Epidermal melanocyte (primary cell): ENCODE measurements around the gene SUOX.
A peak's percentile ranks its signal among the peaks of the same experiment; 100 is the strongest.
"Not testable (repeated sequence)": the region's sequence is repeated elsewhere in the genome, so short reads cannot be mapped to it uniquely, and the experiment has no call there.

Experiments
- DNase-seq: peaks from one replicate; pipeline ENCODE4 v3.0.0; 2011; ENCODE audit warnings: low spot score; ENCODE audit not compliant: insufficient read length

Gene SUOX

DNA sequence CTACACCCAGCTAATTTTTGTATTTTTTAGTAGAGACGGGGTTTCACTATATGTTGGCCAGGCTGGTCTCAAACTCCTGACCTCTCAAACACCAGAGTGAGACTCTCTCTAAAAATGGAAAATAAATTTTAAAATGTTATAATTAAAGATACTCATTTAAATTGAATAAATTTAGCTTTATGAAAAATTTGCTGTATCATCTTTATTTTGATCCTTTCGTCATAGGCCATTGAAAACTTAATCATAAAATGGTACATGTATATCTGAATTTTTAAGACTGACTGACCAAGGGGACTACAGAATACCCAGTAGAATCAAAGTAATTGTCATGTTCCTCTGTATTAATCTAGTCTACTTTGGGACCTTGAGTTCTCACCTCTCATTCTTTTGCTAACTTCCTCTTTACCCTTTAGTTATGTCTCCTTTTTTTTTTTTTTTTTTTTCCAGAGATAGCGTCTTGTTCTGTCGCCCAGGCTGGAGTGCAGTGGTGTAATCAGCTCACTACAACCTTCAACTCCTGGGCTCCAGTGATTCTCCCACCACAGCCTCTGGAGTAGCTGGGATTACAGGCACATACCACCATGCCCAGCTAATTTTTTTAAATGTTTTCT, 13.7 kb upstream of the SUOX start:
- no peak for DNase-seq

DNA sequence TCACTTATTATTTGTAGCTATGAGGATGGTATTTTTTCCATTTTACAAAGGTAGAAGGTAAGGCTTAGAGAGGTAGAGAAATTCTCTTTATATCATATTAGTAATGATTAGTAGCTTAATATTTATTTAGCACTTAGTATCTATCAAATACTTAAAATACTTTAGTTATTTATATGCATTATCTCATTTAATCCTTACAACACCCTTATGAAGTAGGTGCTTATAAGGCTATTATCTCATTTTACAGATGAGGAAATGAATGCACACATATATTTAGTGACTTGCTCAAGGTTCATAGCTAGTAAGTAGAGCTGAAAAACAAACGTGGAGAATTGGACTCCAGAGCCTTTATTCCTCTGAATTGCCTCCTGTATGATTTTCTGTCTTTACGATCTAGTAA, 12.2 kb upstream of the SUOX start:
- no peak for DNase-seq

DNA sequence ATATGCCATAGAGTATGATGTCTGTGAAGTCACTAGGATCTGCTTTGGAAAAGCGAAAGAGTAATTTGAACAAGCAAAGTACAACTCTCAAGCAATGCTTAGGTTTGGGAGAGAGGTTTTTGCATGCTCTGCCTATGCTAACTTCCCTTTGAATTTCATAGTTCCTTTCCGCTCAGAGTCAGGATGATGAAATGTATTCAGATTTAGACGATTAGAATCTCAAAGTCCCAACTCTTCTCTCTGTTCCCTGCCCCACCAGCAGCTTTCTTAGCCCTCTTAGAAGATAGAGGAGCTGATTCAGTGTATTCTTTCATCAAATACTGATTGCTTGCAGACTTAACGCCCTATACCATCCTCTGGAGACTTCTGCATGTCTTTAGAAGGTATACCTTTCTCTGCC, 11.7 kb upstream of the SUOX start:
- no peak for DNase-seq

- not testable (repeated sequence) for DNase-seq
Observed at GRCh38 chr12:55985976-55986375, 11.1 kb upstream of the SUOX start.

DNA sequence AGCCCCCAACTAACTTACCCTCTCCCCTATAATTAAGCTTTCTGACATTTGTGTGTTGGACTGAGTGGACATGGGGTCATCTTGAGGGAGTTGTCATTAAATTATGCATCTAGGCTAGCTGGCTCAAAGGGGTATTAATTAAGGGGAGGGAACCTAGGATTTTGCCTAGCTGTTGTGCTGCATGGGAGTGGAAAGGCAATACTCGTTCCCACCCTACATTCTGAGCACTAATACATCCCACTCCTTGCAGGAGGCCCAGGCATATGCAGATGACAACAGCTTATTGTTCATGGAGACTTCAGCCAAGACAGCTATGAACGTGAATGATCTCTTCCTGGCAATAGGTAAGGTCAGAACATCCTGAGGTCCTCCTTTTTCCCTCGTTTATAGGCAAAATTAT, 6.0 kb upstream of the SUOX start:
- no peak for DNase-seq

GRCh38 chr12:55993230-55993853, 3.7 kb upstream of the SUOX start:
- no peak for DNase-seq

DNA sequence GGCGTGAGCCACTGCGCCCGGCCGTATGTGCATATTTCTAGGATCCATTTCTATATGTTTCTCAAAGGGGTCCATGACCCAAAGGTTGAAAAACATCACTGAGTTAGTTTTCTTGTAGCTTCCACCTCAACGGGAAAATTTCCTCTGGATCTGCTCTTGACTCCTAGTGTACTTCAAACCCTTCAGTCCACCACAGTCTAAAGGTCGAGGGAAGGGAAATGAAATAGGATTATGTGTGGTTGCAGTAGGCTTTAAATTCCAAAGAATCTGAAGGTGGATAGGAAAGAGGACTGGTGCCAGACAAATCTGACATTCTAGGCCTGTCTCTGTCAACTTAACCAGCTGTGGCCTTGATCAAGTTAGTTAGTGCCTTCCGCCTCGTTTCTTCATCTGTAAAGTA, 1.7 kb upstream of the SUOX start:
- no peak for DNase-seq

DNA sequence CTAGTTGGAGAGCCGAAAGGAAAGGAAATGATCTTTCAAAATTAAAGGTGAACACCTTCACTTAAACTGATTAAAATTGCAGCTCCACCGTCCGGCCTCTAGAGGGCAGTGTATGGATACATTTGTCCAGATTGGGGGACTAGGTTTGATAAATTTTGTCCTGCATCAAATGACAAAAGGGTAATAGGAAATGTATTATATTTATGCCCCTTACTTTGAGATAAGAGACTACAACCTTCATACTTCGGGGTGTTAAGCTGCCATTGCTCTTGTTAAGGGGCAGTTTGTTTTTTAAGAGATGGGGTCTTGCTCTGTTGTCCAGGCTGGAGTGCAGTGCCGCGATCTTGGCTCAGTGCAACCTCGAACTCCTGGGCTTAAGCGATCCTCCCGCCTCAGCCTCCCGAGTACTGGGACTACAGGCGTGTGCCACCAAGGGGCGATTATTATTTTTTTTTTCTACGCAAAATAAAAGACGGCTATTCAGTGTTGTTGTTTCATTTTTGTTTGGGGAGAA, 818 bp upstream of the SUOX start:
- peak; percentile 62 for DNase-seq

GRCh38 chr12:55997535-55997859, 421 bp downstream of the SUOX start:
- no peak for DNase-seq

DNA sequence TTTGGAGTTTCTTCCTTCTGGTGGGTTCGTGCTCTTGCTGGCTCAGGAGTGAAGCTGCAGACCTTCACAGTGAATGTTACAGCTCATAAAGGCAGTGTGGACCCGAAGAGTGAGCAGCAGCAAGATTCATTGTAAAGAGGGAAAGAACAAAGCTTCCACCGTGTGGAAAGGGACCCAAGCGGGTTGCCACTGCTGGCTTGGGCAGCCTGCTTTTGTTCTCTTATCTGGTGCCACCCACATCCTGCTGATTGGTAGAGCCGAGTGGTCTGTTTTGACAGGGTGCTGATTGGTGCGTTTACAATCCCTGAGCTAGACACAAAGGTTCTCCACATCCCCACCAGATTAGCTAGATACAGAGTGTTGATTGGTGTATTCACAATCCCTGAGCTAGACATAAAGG, 2.4 kb downstream of the SUOX start:
- not testable (repeated sequence) for DNase-seq

DNA sequence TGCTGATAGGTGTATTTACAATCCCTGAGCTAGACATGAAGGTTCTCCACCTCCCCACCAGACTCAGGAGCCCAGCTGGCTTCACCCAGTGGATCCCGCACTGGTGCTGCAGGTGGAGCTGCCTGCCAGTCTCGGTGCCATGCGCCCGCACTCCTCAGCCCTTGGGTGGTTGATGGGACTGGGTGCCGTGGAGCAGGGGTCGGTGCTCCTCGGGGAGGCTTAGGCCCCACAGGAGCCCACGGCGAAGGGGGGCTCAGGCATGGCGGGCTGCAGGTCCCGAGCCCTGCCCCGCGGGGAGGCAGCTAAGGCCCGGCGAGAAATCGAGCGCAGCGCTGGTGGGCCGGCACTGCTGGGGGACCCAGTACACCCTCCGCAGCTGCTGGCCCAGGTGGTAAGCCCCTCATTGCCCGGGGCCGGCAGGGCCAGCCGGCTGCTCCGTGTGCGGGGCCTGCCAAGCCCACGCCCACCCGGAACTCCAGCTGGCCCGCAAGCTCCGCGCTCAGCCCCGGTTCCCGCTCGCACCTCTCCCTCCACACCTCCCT, 3.0 kb downstream of the SUOX start:
- not testable (repeated sequence) for DNase-seq

- DNase-seq = no peak
Observed at GRCh38 chr12:56001487-56002100, 4.5 kb downstream of the SUOX start.

DNA sequence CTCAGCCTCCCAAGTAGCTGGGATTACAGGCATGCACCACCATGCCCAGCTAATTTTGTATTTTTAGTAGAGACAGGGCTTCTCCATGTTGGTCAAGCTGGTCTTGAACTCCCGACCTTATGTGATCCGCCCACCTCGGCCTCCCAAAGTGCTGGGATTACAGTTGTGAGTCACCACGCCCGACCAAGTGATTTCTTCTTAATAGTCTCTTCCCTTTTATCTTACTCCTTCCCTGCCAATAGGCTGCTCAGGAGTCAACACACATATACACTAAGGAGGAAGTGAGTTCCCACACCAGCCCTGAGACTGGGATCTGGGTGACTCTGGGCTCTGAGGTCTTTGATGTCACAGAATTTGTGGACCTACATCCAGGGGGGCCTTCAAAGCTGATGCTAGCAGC, 6.3 kb downstream of the SUOX start:
- not testable (repeated sequence) for DNase-seq

- no peak for DNase-seq
Observed at GRCh38 chr12:56004211-56004610, 7.1 kb downstream of the SUOX start.

GRCh38 chr12:56007564-56008559, 10.8 kb downstream of the SUOX start:
- peak; percentile 54 for DNase-seq

DNA sequence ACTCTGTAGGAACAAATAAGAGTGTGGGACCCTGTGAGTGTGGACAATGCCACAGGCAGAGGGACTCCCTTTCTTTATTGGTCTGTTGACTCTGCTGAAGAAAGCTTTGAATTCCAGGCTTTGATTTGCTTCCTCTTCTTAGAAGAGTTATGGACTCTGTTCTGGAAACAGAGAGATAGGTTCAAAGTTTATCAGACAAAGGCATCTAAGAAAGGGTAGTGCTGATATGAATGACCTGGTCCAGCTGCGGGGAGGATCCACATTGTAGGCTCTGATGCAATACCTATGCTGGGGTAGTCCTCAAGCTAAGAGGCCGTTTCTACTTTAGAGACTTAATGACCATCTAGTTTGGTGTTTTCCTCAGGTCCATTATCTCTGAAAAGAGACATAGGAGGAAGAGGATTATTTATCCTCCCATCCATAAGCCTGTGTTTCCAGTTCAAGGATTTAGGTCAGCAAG, 13.1 kb downstream of the SUOX start:
- no peak for DNase-seq

- DNase-seq = no peak
Observed at GRCh38 chr12:56011509-56012090, 14.5 kb downstream of the SUOX start.

- DNase-seq = no peak
Observed at GRCh38 chr12:56013482-56013881, 16.4 kb downstream of the SUOX start.

DNA sequence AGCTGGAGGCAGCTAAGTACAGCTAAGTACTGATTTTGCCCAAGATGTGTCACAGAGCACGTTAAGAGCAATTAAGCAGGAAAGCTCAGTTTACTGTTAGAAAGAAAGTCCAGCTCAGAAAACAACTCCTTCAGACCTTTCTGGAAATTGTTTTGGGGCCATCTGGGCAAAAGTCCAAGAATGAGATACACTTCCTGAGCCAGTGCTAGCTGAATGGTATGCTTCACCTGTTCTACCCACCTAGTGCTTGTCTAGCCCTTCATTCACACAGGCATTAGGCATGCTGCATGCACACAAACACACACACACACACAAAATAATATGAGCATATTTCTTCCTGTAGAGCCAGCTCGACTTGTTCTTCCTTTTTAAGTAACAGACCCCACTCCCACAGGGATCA, 17.1 kb downstream of the SUOX start:
- DNase-seq = no peak

- no peak for DNase-seq
Observed at GRCh38 chr12:56017181-56017580, 20.1 kb downstream of the SUOX start.

- DNase-seq = no peak
Observed at GRCh38 chr12:56018356-56018755, 21.3 kb downstream of the SUOX start.
